PC-3 (cell line): ENCODE measurements around the gene TAF6. TPM values are rescaled to one million over a fixed set of nuclear protein-coding genes. Genes with fewer than 3 reads are reported as not detected.
"Not testable (repeated sequence)": the region's sequence is repeated elsewhere in the genome, so short reads cannot be mapped to it uniquely, and the experiment has no call there.

ENCODE experiments used
- ATAC-seq: fragments of 200-7000 bp; cut with Tn5 transposase; 2 replicates; pipeline ENCODE4 v1.9.1; 2020; ENCODE audit warnings: mild to moderate bottlenecking, moderate library complexity
- BruUV-seq: library from RNA; stranded (reverse); fragments of 400-500 nt; replicated peaks from 2 replicates; lab custom pipeline; 2021; lab: Mats Ljungman, UMichigan
- CTCF ChIA-PET: fragments of 300-600 bp; sonication (Branson Sonifier 250); formaldehyde crosslinking; loops from one replicate; lab custom pipeline; 2022; ENCODE audit warnings: antibody characterized with exemption; lab: Charles Lee
- POLR2A ChIA-PET: fragments of 300-600 bp; sonication (Branson Sonifier 250); formaldehyde crosslinking; loops from one replicate; lab custom pipeline; 2022; ENCODE audit warnings: antibody characterized with exemption; ENCODE audit not compliant: unreplicated experiment; lab: Charles Lee
- DNase-seq: peaks from one replicate; pipeline ENCODE4 v3.0.0-alpha.2; 2015
- H2AFZ ChIP-seq: fragments of 300-600 bp; sonication (generic); 2 replicates; pipeline ENCODE4 v1.6.0; 2016; ENCODE audit warnings: antibody characterized with exemption, low read length
- H3F3A ChIP-seq: fragments of 300-600 bp; sonication (generic); one replicate; pipeline ENCODE4 v1.6.0; 2017; ENCODE audit warnings: antibody characterized with exemption, low read length, control low read depth, mild to moderate bottlenecking; ENCODE audit not compliant: unreplicated experiment
- H3K27ac ChIP-seq: fragments of 300-600 bp; sonication (generic); 2 replicates; pipeline ENCODE4 v1.5.1; 2016; ENCODE audit warnings: mild to moderate bottlenecking, low read length
- H3K27me3 ChIP-seq: fragments of 300-600 bp; sonication (generic); 2 replicates; pipeline ENCODE4 v1.6.1; 2016; ENCODE audit warnings: low read length, mixed read lengths
- H3K36me3 ChIP-seq: fragments of 300-600 bp; sonication (generic); 2 replicates; pipeline ENCODE4 v1.6.1; 2016; ENCODE audit warnings: low read depth, mixed run types, low read length, mixed read lengths
- H3K4me1 ChIP-seq: fragments of 300-600 bp; sonication (generic); 2 replicates; pipeline ENCODE4 v1.5.1; 2016; ENCODE audit warnings: low read length; ENCODE audit not compliant: insufficient read depth
- H3K4me2 ChIP-seq: fragments of 300-600 bp; sonication (generic); 2 replicates; pipeline ENCODE4 v1.6.0; 2016; ENCODE audit warnings: low read length
- H3K4me3 ChIP-seq: fragments of 300-600 bp; sonication (generic); 2 replicates; pipeline ENCODE4 v1.5.1; 2016; ENCODE audit warnings: mild to moderate bottlenecking, low read length, mixed read lengths
- H3K79me2 ChIP-seq: fragments of 300-600 bp; sonication (generic); 2 replicates; pipeline ENCODE4 v1.6.1; 2017; ENCODE audit warnings: low read length, mixed read lengths
- H3K9ac ChIP-seq: fragments of 300-600 bp; sonication (generic); 2 replicates; pipeline ENCODE4 v1.6.0; 2016; ENCODE audit warnings: mild to moderate bottlenecking, low read length
- H3K9me2 ChIP-seq: fragments of 300-600 bp; sonication (generic); replicated peaks from 2 replicates; pipeline ENCODE4 v1.6.1; 2016; ENCODE audit warnings: mixed run types, low read length, mixed read lengths
- H3K9me3 ChIP-seq: fragments of 300-600 bp; sonication (generic); 2 replicates; pipeline ENCODE4 v1.6.1; 2016; ENCODE audit warnings: low read length, mixed read lengths
- H4K20me1 ChIP-seq: fragments of 300-600 bp; sonication (generic); 2 replicates; pipeline ENCODE4 v1.6.1; 2016; ENCODE audit warnings: low read length, mixed read lengths
- CTCF ChIP-seq: fragments of 300-600 bp; sonication (generic); conservative IDR thresholded peaks from 2 replicates; pipeline ENCODE4 v1.5.1; 2017; ENCODE audit warnings: antibody characterized with exemption, low read depth, mild to moderate bottlenecking, low read length
- EZH2 ChIP-seq: fragments of 300-600 bp; sonication (generic); IDR thresholded peaks from one replicate; pipeline ENCODE4 v1.6.1; 2017; ENCODE audit warnings: antibody characterized with exemption, mild to moderate bottlenecking, low read length; ENCODE audit not compliant: unreplicated experiment
- EZH2phosphoT487 ChIP-seq: fragments of 300-600 bp; sonication (generic); IDR thresholded peaks from 2 replicates; pipeline ENCODE4 v1.6.1; 2018; ENCODE audit warnings: mild to moderate bottlenecking, antibody characterized with exemption, low read length, borderline replicate concordance
- intact Hi-C: fragments of 100-400 bp; cut with micrococcal nuclease; formaldehyde crosslinking; loops from 2 replicates; pipeline ENCODE4 v1.9.0; 2023
- total RNA-seq: library from RNA; depleted of rRNA; stranded (reverse); fragments of >200 nt; gene quantifications from 2 replicates; pipeline ENCODE4 v1.2.3, GENCODE V29; 2014

TAF6 gene
- total RNA-seq, 1 experiment from 2014 or later, result 58.6 TPM

- peaks cover 20% of the 10 kb centered on the region for H3K79me2 ChIP-seq
- 0 out of 2 replicates have a peak within 1 kb of the TSS, but pooled peaks have one; percentile 3 for H3K27ac ChIP-seq
- H3F3A ChIP-seq, result no peaks in the 10 kb centered on the region
- no TSS peak for BruUV-seq
- no peaks in the 10 kb centered on the region for H4K20me1 ChIP-seq
- no peaks in the 10 kb centered on the region for H3K36me3 ChIP-seq
- H3K4me2 ChIP-seq, result peak within 1 kb of the TSS; percentile 90
- no peaks in the 10 kb centered on the region for H3K9me2 ChIP-seq
- H3K9me3 ChIP-seq, result no peaks in the 10 kb centered on the region
- no peaks in the 10 kb centered on the region for H3K27me3 ChIP-seq
- no peak for TF ChIP-seq EZH2
- TF ChIP-seq CTCF, result no peak
- TF ChIP-seq EZH2phosphoT487, result no peak
- H3K4me1 ChIP-seq, result peaks cover 14% of the 10 kb centered on the region; the same call in 1 of the 2 replicates
- CTCF ChIA-PET, result no interaction called here
- peak within 1 kb of the TSS; percentile 88 for H3K9ac ChIP-seq
- POLR2A ChIA-PET, result interaction anchor here (0.6 to 0.7 kb wide), 2 partner anchors 22 to 726 kb away, joined by 3 to 6 read pairs; partner anchors contain the start of gene SRRT
- ATAC-seq, result peak; percentile 97
- intact Hi-C loops, result no loop called here
- DNase-seq, result peak; percentile 98
- H2AFZ ChIP-seq, result peak within 1 kb of the TSS; percentile 94
- peak within 1 kb of the TSS; percentile 88 for H3K4me3 ChIP-seq
Observed at GRCh38 chr7:100148559-100149328, 29.6 kb upstream of the TAF6 start, which contains the start of gene LAMTOR4. LAMTOR4 (plus strand) TSS chr7:100148918; CDS start chr7:100148973, 55 bp downstream.

- BruUV-seq, result TSS peak; percentile 77
- no peaks in the 10 kb centered on the region for H3K9me2 ChIP-seq
- peak overlapping the region; percentile 94 for H2AFZ ChIP-seq
- H3K27ac ChIP-seq, result 0 out of 2 replicates have a peak overlapping the region, but pooled peaks have one; percentile 3
- TF ChIP-seq EZH2, result no peak
- TF ChIP-seq EZH2phosphoT487, result no peak
- no peak for TF ChIP-seq CTCF
- no peaks in the 10 kb centered on the region for H4K20me1 ChIP-seq
- ChIA-PET CTCF (no interaction called here), POLR2A (interaction anchor here (0.6 to 0.7 kb wide), 2 partner anchors 22 to 727 kb away, joined by 3 to 6 read pairs; partner anchors contain the start of gene SRRT)
- H3K79me2 ChIP-seq, result peaks cover 20% of the 10 kb centered on the region
- ATAC-seq, result no peak
- DNase-seq, result no peak
- no peaks in the 10 kb centered on the region for H3F3A ChIP-seq
- H3K4me2 ChIP-seq, result peak overlapping the region; percentile 88
- H3K27me3 ChIP-seq, result no peaks in the 10 kb centered on the region
- H3K9me3 ChIP-seq, result no peaks in the 10 kb centered on the region
- H3K36me3 ChIP-seq, result no peaks in the 10 kb centered on the region
- H3K4me1 ChIP-seq, result peaks cover 14% of the 10 kb centered on the region; the same call in 1 of the 2 replicates
- H3K9ac ChIP-seq, result peak overlapping the region; percentile 52
- intact Hi-C loops, result no loop called here
- H3K4me3 ChIP-seq, result peak overlapping the region; percentile 88
Observed at GRCh38 chr7:100148225-100148558, 29.0 kb upstream of the TAF6 start.

GRCh38 chr7:100147278-100147677 lies 28.1 kb upstream of the TAF6 start:
- CTCF ChIA-PET, result no interaction called here
- H3K4me2 ChIP-seq, result no peak overlapping the region
- no TSS peak for BruUV-seq
- DNase-seq, result no peak
- H3K9me2 ChIP-seq, result no peaks in the 10 kb centered on the region
- H3K36me3 ChIP-seq, result no peaks in the 10 kb centered on the region
- TF ChIP-seq EZH2, result no peak
- TF ChIP-seq CTCF, result no peak
- no peak for TF ChIP-seq EZH2phosphoT487
- H3F3A ChIP-seq, result no peaks in the 10 kb centered on the region
- intact Hi-C loops, result no loop called here
- H3K27ac ChIP-seq, result no peak overlapping the region
- no peak for ATAC-seq
- no peak overlapping the region for H3K9ac ChIP-seq
- H4K20me1 ChIP-seq, result no peaks in the 10 kb centered on the region
- H2AFZ ChIP-seq, result no peak overlapping the region
- peaks cover 14% of the 10 kb centered on the region; the same call in 1 of the 2 replicates for H3K4me1 ChIP-seq
- no peaks in the 10 kb centered on the region for H3K27me3 ChIP-seq
- H3K9me3 ChIP-seq, result no peaks in the 10 kb centered on the region
- peaks cover 20% of the 10 kb centered on the region for H3K79me2 ChIP-seq
- no peak overlapping the region for H3K4me3 ChIP-seq
- POLR2A ChIA-PET, result no interaction called here

- intact Hi-C loops, ATAC-seq, H3K9me2 ChIP-seq, CTCF ChIA-PET, H3K27me3 ChIP-seq, H2AFZ ChIP-seq, H3K4me2 ChIP-seq, H3K36me3 ChIP-seq, DNase-seq, H3K27ac ChIP-seq, H3K9me3 ChIP-seq, H3F3A ChIP-seq, BruUV-seq, H3K9ac ChIP-seq, H4K20me1 ChIP-seq, POLR2A ChIA-PET, H3K4me3 ChIP-seq: not testable (repeated sequence)
- H3K4me1 ChIP-seq, result peaks cover 14% of the 10 kb centered on the region; the same call in 1 of the 2 replicates
- H3K79me2 ChIP-seq, result peaks cover 20% of the 10 kb centered on the region
Observed at GRCh38 chr7:100146350-100146749, 27.2 kb upstream of the TAF6 start.
